Neural cell (in vitro differentiated cells): Measurements from ENCODE around the gene SLC9A3. TPM values are rescaled to one million over a fixed set of nuclear protein-coding genes. Genes with fewer than 3 reads are reported as not detected.

Experiments
- H2AFZ ChIP-seq: fragments of 200-600, 300-800 bp; sonication (generic), shearing (Covaris generic); 2 replicates; pipeline ENCODE4 v1.6.0; 2014; ENCODE audit warnings: low read depth, mild to moderate bottlenecking, antibody characterized with exemption, low read length, moderate library complexity
- H3F3A ChIP-seq: fragments of 200-600 bp; shearing (Covaris generic); 2 replicates; pipeline ENCODE4 v1.6.1; 2016; ENCODE audit warnings: mild to moderate bottlenecking, moderate library complexity, mixed read lengths, antibody characterized with exemption, low read length; ENCODE audit not compliant: insufficient read depth, poor library complexity, severe bottlenecking
- H3K27ac ChIP-seq: fragments of 200-600, 300-800 bp; sonication (generic), shearing (Covaris generic); 2 replicates; pipeline ENCODE4 v1.5.1; 2014; ENCODE audit warnings: mild to moderate bottlenecking, low read length, moderate library complexity
- H3K27me3 ChIP-seq: fragments of 300-800, 200-600 bp; sonication (generic), shearing (Covaris generic); 2 replicates; pipeline ENCODE4 v1.6.0; 2014; ENCODE audit warnings: mild to moderate bottlenecking, low read depth, low read length, moderate library complexity; ENCODE audit not compliant: insufficient read depth
- H3K36me3 ChIP-seq: fragments of 300-800, 200-600 bp; sonication (generic), shearing (Covaris generic); 2 replicates; pipeline ENCODE4 v1.5.1; 2014; ENCODE audit warnings: mild to moderate bottlenecking, antibody characterized with exemption, low read length, moderate library complexity; ENCODE audit not compliant: insufficient read depth
- H3K4me2 ChIP-seq: fragments of 300-800, 200-600 bp; sonication (generic), shearing (Covaris generic); 2 replicates; pipeline ENCODE4 v1.6.0; 2014; ENCODE audit warnings: mild to moderate bottlenecking, low read length
- H3K4me3 ChIP-seq: fragments of 300-800, 200-600 bp; sonication (generic), shearing (Covaris generic); 2 replicates; pipeline ENCODE4 v1.5.1; 2014; ENCODE audit warnings: mild to moderate bottlenecking, low read length, moderate library complexity
- H3K79me2 ChIP-seq: fragments of 200-600 bp; shearing (Covaris generic); replicated peaks from 2 replicates; pipeline ENCODE4 v1.6.0; 2014; ENCODE audit warnings: mild to moderate bottlenecking, low read length, moderate library complexity; ENCODE audit not compliant: insufficient read depth
- H3K9ac ChIP-seq: fragments of 300-800, 200-600 bp; sonication (generic), shearing (Covaris generic); 2 replicates; pipeline ENCODE4 v1.6.1; 2016; ENCODE audit warnings: mild to moderate bottlenecking, low read length, mixed read lengths
- H3K9me2 ChIP-seq: fragments of 200-600 bp; shearing (Covaris generic); 2 replicates; pipeline ENCODE4 v1.6.1; 2016; ENCODE audit warnings: mild to moderate bottlenecking, low read length, mixed read lengths; ENCODE audit not compliant: insufficient read depth
- H3K9me3 ChIP-seq: fragments of 200-600, 300-800 bp; sonication (generic), shearing (Covaris generic); 2 replicates; pipeline ENCODE4 v1.6.1; 2016; ENCODE audit warnings: mild to moderate bottlenecking, mixed run types, low read length, moderate library complexity, mixed read lengths
- H4K20me1 ChIP-seq: fragments of 200-600 bp; shearing (Covaris generic); 2 replicates; pipeline ENCODE4 v1.6.1; 2016; ENCODE audit warnings: mild to moderate bottlenecking, mixed run types; ENCODE audit not compliant: insufficient read depth
- CTCF ChIP-seq: fragments of 450-650 bp; IDR thresholded peaks from 2 replicates; pipeline ENCODE4 v1.5.1; 2014; ENCODE audit warnings: antibody characterized with exemption, mild to moderate bottlenecking, moderate library complexity; ENCODE audit not compliant: poor library complexity, severe bottlenecking
- EP300 ChIP-seq: fragments of 450-650 bp; conservative IDR thresholded peaks from 2 replicates; pipeline ENCODE4 v1.6.1; 2014; ENCODE audit warnings: antibody characterized with exemption, mild to moderate bottlenecking, moderate library complexity; ENCODE audit not compliant: poor library complexity, severe bottlenecking
- EZH2 ChIP-seq: fragments of 200-600, 300-800 bp; shearing (Covaris generic), sonication (generic); IDR thresholded peaks from 2 replicates; pipeline ENCODE4 v1.6.1; 2014; ENCODE audit warnings: antibody characterized with exemption, low read length, borderline replicate concordance, mild to moderate bottlenecking; ENCODE audit not compliant: insufficient read depth, poor library complexity, severe bottlenecking
- MXI1 ChIP-seq: fragments of 450-650 bp; conservative IDR thresholded peaks from 2 replicates; pipeline ENCODE4 v1.6.1; 2014; ENCODE audit warnings: antibody characterized with exemption, mild to moderate bottlenecking; ENCODE audit not compliant: poor library complexity, severe bottlenecking
- POLR2AphosphoS5 ChIP-seq: IDR thresholded peaks from 2 replicates; pipeline ENCODE4 v1.6.1; 2012
- RAD21 ChIP-seq: fragments of 450-650 bp; conservative IDR thresholded peaks from 2 replicates; pipeline ENCODE4 v1.6.1; 2014; ENCODE audit warnings: antibody characterized with exemption, mild to moderate bottlenecking, moderate library complexity
- SMC3 ChIP-seq: fragments of 450-650 bp; conservative IDR thresholded peaks from 2 replicates; pipeline ENCODE4 v1.6.1; 2014; ENCODE audit warnings: antibody characterized with exemption, mild to moderate bottlenecking, moderate library complexity; ENCODE audit not compliant: poor library complexity
- TAF1 ChIP-seq: IDR thresholded peaks from 2 replicates; pipeline ENCODE4 v1.6.1; 2012; ENCODE audit warnings: low read depth
- polyA plus RNA-seq: library from polyadenylated mRNA; depleted of rRNA; stranded (reverse); fragments of >200 nt; gene quantifications from 2 replicates; pipeline ENCODE4 v1.2.3, GENCODE V29; 2014
- TF ChIP-seq, protein P1 (sequence below): IDR thresholded peaks from 2 replicates; pipeline ENCODE4 v1.6.1; 2012; ENCODE audit warnings: borderline replicate concordance

SLC9A3 gene
- polyA plus RNA-seq, 1 donor from 2014 or later, result 4.0 TPM

GRCh38 chr5:438481-438981 is 85.7 kb downstream of the SLC9A3 start:
- Histone ChIP-seq H3K9me2 (no peaks in the 10 kb centered on the region), H4K20me1 (no peaks in the 10 kb centered on the region), H3K9ac (no peak overlapping the region), H3K36me3 (no peaks in the 10 kb centered on the region), H3K79me2 (peaks cover 10% of the 10 kb centered on the region), H3K27me3 (no peaks in the 10 kb centered on the region), H3K4me2 (no peak overlapping the region), H3F3A (no peaks in the 10 kb centered on the region), H2AFZ (no peak overlapping the region), H3K9me3 (no peaks in the 10 kb centered on the region), H3K4me3 (no peak overlapping the region), H3K27ac (no peak overlapping the region)
- no peak for TF ChIP-seq CTCF
- TF ChIP-seq EZH2, result no peak
- no peak for TF ChIP-seq TAF1
- no peak for TF ChIP-seq MXI1

- H3K9ac ChIP-seq, result no peak overlapping the region
- H3K4me3 ChIP-seq, result no peak overlapping the region
- H3K9me2 ChIP-seq, result no peaks in the 10 kb centered on the region
- no peaks in the 10 kb centered on the region for H3K36me3 ChIP-seq
- no peaks in the 10 kb centered on the region for H4K20me1 ChIP-seq
- peaks cover 5% of the 10 kb centered on the region for H3K79me2 ChIP-seq
- no peak overlapping the region for H2AFZ ChIP-seq
- H3F3A ChIP-seq, result no peaks in the 10 kb centered on the region
- no peaks in the 10 kb centered on the region for H3K27me3 ChIP-seq
- no peaks in the 10 kb centered on the region for H3K9me3 ChIP-seq
- no peak overlapping the region for H3K4me2 ChIP-seq
- no peak overlapping the region for H3K27ac ChIP-seq
- TF ChIP-seq RAD21 (no peak), EP300 (no peak), POLR2AphosphoS5 (no peak)
Observed at GRCh38 chr5:437281-437771, 86.9 kb downstream of the SLC9A3 start.

- Histone ChIP-seq H3K4me3 (no peak overlapping the region), H3K9me2 (no peaks in the 10 kb centered on the region), H4K20me1 (no peaks in the 10 kb centered on the region), H3F3A (no peaks in the 10 kb centered on the region), H2AFZ (no peak overlapping the region), H3K79me2 (no peaks in the 10 kb centered on the region), H3K4me2 (no peak overlapping the region), H3K27me3 (no peaks in the 10 kb centered on the region), H3K27ac (no peak overlapping the region), H3K9ac (no peak overlapping the region), H3K36me3 (no peaks in the 10 kb centered on the region), H3K9me3 (no peaks in the 10 kb centered on the region)
- no peak for TF ChIP-seq MXI1
- TF ChIP-seq CTCF, result no peak
- no peak for TF ChIP-seq POLR2AphosphoS5
- TF ChIP-seq TAF1, result no peak
- no peak for TF ChIP-seq EZH2
- no peak for TF ChIP-seq EP300
- TF ChIP-seq SMC3, result no peak
- TF ChIP-seq, protein P1, sequence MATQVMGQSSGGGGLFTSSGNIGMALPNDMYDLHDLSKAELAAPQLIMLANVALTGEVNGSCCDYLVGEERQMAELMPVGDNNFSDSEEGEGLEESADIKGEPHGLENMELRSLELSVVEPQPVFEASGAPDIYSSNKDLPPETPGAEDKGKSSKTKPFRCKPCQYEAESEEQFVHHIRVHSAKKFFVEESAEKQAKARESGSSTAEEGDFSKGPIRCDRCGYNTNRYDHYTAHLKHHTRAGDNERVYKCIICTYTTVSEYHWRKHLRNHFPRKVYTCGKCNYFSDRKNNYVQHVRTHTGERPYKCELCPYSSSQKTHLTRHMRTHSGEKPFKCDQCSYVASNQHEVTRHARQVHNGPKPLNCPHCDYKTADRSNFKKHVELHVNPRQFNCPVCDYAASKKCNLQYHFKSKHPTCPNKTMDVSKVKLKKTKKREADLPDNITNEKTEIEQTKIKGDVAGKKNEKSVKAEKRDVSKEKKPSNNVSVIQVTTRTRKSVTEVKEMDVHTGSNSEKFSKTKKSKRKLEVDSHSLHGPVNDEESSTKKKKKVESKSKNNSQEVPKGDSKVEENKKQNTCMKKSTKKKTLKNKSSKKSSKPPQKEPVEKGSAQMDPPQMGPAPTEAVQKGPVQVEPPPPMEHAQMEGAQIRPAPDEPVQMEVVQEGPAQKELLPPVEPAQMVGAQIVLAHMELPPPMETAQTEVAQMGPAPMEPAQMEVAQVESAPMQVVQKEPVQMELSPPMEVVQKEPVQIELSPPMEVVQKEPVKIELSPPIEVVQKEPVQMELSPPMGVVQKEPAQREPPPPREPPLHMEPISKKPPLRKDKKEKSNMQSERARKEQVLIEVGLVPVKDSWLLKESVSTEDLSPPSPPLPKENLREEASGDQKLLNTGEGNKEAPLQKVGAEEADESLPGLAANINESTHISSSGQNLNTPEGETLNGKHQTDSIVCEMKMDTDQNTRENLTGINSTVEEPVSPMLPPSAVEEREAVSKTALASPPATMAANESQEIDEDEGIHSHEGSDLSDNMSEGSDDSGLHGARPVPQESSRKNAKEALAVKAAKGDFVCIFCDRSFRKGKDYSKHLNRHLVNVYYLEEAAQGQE, result no peak
- TF ChIP-seq RAD21, result no peak
Observed at GRCh38 chr5:436641-436975, 87.6 kb downstream of the SLC9A3 start.
